ENCODE data around the gene RAC3. TPM values are rescaled to one million over a fixed set of nuclear protein-coding genes. Genes with fewer than 3 reads are reported as not detected.

The RAC3 gene
- total RNA-seq, 1 donor from 2014 or later = 41.3 TPM

GRCh38 chr17:81996757-81997441 is 34.6 kb upstream of the RAC3 start:
- no peak for FAIRE-seq
- H3K4me1 ChIP-seq (ENCODE audit: insufficient read depth, low read length) = peaks cover 10% of the 10 kb centered on the region
- H3K27me3 Mint-ChIP-seq (ENCODE audit: low read depth, unreplicated experiment) = no peaks in the 10 kb centered on the region

GRCh38 chr17:81998212-81998611 is 33.3 kb upstream of the RAC3 start:
- Histone ChIP-seq H4K20me1 (ENCODE audit: insufficient read depth, low read length) (peaks cover 36% of the 10 kb centered on the region), H2AFZ (ENCODE audit: low read depth, low read length) (no peak overlapping the region), H3K79me2 (ENCODE audit: insufficient read depth, low read length) (no peaks in the 10 kb centered on the region), H3K4me3 (ENCODE audit: insufficient read depth, low read depth, low read length) (no peak overlapping the region), H3K4me1 (ENCODE audit: insufficient read depth, low read length) (peaks cover 12% of the 10 kb centered on the region), H3K27me3 (ENCODE audit: insufficient read depth, low read length) (no peaks in the 10 kb centered on the region), H3K9me3 (ENCODE audit: insufficient read depth, low read depth, low read length) (no peaks in the 10 kb centered on the region), H3K9ac (ENCODE audit: low read length) (no peak overlapping the region), H3K36me3 (ENCODE audit: insufficient read depth, low read length) (no peaks in the 10 kb centered on the region), H3K27ac (ENCODE audit: low read depth, low read length) (no peak overlapping the region), H3K4me2 (ENCODE audit: low read length) (no peak overlapping the region)
- Mint-ChIP-seq H3K9me3 (ENCODE audit: unreplicated experiment) (no peaks in the 10 kb centered on the region), H3K4me3 (ENCODE audit: unreplicated experiment) (no peak overlapping the region), H3K27ac (ENCODE audit: unreplicated experiment) (no peak overlapping the region), H3K36me3 (ENCODE audit: low read depth, unreplicated experiment) (peaks cover 3% of the 10 kb centered on the region), H3K4me1 (ENCODE audit: low read depth, unreplicated experiment) (peaks cover 8% of the 10 kb centered on the region), H3K27me3 (ENCODE audit: low read depth, unreplicated experiment) (no peaks in the 10 kb centered on the region)
- no peak for TF ChIP-seq EZH2 (IDR thresholded peaks at IDR 0.05; ENCODE audit: insufficient read depth, low read length)
- TF ChIP-seq, protein P1, sequence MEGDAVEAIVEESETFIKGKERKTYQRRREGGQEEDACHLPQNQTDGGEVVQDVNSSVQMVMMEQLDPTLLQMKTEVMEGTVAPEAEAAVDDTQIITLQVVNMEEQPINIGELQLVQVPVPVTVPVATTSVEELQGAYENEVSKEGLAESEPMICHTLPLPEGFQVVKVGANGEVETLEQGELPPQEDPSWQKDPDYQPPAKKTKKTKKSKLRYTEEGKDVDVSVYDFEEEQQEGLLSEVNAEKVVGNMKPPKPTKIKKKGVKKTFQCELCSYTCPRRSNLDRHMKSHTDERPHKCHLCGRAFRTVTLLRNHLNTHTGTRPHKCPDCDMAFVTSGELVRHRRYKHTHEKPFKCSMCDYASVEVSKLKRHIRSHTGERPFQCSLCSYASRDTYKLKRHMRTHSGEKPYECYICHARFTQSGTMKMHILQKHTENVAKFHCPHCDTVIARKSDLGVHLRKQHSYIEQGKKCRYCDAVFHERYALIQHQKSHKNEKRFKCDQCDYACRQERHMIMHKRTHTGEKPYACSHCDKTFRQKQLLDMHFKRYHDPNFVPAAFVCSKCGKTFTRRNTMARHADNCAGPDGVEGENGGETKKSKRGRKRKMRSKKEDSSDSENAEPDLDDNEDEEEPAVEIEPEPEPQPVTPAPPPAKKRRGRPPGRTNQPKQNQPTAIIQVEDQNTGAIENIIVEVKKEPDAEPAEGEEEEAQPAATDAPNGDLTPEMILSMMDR (IDR thresholded peaks at IDR 0.05; ENCODE audit: insufficient read depth, low read depth, low read length) = no peak
- FAIRE-seq (no peak), DNase-seq (ENCODE audit: low read depth) (no peak)

More at GRCh38 chr17:81996757-81997441, 34.6 kb upstream of the RAC3 start:
- Histone ChIP-seq H3K79me2 (ENCODE audit: insufficient read depth, low read length) (peaks cover 6% of the 10 kb centered on the region), H3K27ac (ENCODE audit: low read depth, low read length) (no peak overlapping the region), H3K27me3 (ENCODE audit: insufficient read depth, low read length) (no peaks in the 10 kb centered on the region), H3K9me3 (ENCODE audit: insufficient read depth, low read depth, low read length) (no peaks in the 10 kb centered on the region), H3K9ac (ENCODE audit: low read length) (no peak overlapping the region), H3K4me2 (ENCODE audit: low read length) (no peak overlapping the region), H3K4me3 (ENCODE audit: insufficient read depth, low read depth, low read length) (no peak overlapping the region), H2AFZ (ENCODE audit: low read depth, low read length) (no peak overlapping the region), H4K20me1 (ENCODE audit: insufficient read depth, low read length) (peaks cover 48% of the 10 kb centered on the region), H3K36me3 (ENCODE audit: insufficient read depth, low read length) (no peaks in the 10 kb centered on the region)
- no peak for DNase-seq (ENCODE audit: low read depth)
- TF ChIP-seq, protein P1 (IDR thresholded peaks at IDR 0.05; ENCODE audit: insufficient read depth, low read depth, low read length) = no peak
- TF ChIP-seq EZH2 (IDR thresholded peaks at IDR 0.05; ENCODE audit: insufficient read depth, low read length) = no peak
- no peak overlapping the region for H3K27ac Mint-ChIP-seq (ENCODE audit: unreplicated experiment)
- H3K4me3 Mint-ChIP-seq (ENCODE audit: unreplicated experiment) = no peak overlapping the region
- H3K4me1 Mint-ChIP-seq (ENCODE audit: low read depth, unreplicated experiment) = peaks cover 3% of the 10 kb centered on the region
- no peaks in the 10 kb centered on the region for H3K9me3 Mint-ChIP-seq (ENCODE audit: unreplicated experiment)
- peaks cover 3% of the 10 kb centered on the region for H3K36me3 Mint-ChIP-seq (ENCODE audit: low read depth, unreplicated experiment)

Data from astrocyte (in vitro differentiated cells and primary cell).